T-helper 9 cell (primary cell): ENCODE measurements around the gene LYST.
"Not testable (repeated sequence)": the region's sequence is repeated elsewhere in the genome, so short reads cannot be mapped to it uniquely, and the experiment has no call there.

Experiments
- DNase-seq: peaks from one replicate; pipeline ENCODE4 v3.0.0-alpha.2; 2020

Gene LYST

GRCh38 chr1:235628316-235629005 is 238.2 kb downstream of the LYST start:
- no peak for DNase-seq

GRCh38 chr1:235625831-235626230 is 240.9 kb downstream of the LYST start:
- DNase-seq = no peak

GRCh38 chr1:235625340-235625739 is 241.4 kb downstream of the LYST start:
- DNase-seq = no peak

GRCh38 chr1:235624721-235625333 is 241.9 kb downstream of the LYST start:
- DNase-seq = no peak

GRCh38 chr1:235622936-235623779 is 243.5 kb downstream of the LYST start:
- DNase-seq = no peak

- not testable (repeated sequence) for DNase-seq
Measured at GRCh38 chr1:235619149-235619548, 247.6 kb downstream of the LYST start.

- DNase-seq = no peak
Measured at GRCh38 chr1:235617808-235618207, 248.9 kb downstream of the LYST start.

GRCh38 chr1:235617140-235617539 is 249.6 kb downstream of the LYST start:
- DNase-seq = no peak

- DNase-seq = no peak
Measured at GRCh38 chr1:235614442-235614954, 252.2 kb downstream of the LYST start.

GRCh38 chr1:235613602-235614001 is 253.1 kb downstream of the LYST start:
- DNase-seq = no peak

GRCh38 chr1:235612761-235613160 is 253.9 kb downstream of the LYST start:
- no peak for DNase-seq
